SK-N-MC (cell line): ENCODE results near the gene NOP9.

Experiments
- EZH2 ChIP-seq: fragments of 200-600 bp; sonication (generic); IDR thresholded peaks from one replicate; pipeline ENCODE4 v1.6.1; 2017; ENCODE audit warnings: antibody characterized with exemption
- FOXP2 ChIP-seq: optimal IDR thresholded peaks from 2 replicates; pipeline ENCODE3; 2011; ENCODE audit warnings: mild to moderate bottlenecking, moderate library complexity; ENCODE audit not compliant: insufficient read depth; ENCODE audit errors: extremely low read length, control extremely low read depth
- POLR2AphosphoS5 ChIP-seq: IDR thresholded peaks from 2 replicates; pipeline ENCODE4 v1.6.1; 2012; ENCODE audit warnings: mild to moderate bottlenecking, low read depth, low read length, borderline replicate concordance

DNA sequence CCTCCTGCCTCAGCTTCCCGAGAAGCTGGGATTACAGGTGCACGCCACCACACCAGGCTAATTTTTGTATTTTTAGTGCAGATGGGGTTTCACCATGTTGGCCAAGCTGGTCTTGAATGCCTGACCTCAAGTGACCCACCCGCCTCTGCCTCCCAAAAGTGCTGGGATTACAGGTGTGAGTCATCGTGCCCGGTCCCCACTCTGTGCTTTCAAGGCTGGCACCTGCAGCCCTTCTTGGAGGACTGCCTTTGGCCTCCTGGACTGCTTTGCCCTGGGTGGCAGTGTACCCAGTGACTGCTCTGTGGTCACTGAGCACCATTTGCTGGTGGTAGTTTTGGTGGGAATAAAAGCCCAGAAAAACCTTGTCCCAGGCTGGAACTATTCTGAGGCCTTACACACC lies 12.7 kb upstream of the NOP9 start:
- no peak for TF ChIP-seq EZH2
- TF ChIP-seq POLR2AphosphoS5 = no peak
- no peak for TF ChIP-seq FOXP2
